GM10847 (cell line): ENCODE results near the gene ADRM1.

Source experiments
- POLR2A ChIP-seq: IDR thresholded peaks from 2 replicates; pipeline ENCODE4 v1.6.1; 2011; ENCODE audit not compliant: insufficient read length; ENCODE audit errors: extremely low read depth

The ADRM1 gene

DNA sequence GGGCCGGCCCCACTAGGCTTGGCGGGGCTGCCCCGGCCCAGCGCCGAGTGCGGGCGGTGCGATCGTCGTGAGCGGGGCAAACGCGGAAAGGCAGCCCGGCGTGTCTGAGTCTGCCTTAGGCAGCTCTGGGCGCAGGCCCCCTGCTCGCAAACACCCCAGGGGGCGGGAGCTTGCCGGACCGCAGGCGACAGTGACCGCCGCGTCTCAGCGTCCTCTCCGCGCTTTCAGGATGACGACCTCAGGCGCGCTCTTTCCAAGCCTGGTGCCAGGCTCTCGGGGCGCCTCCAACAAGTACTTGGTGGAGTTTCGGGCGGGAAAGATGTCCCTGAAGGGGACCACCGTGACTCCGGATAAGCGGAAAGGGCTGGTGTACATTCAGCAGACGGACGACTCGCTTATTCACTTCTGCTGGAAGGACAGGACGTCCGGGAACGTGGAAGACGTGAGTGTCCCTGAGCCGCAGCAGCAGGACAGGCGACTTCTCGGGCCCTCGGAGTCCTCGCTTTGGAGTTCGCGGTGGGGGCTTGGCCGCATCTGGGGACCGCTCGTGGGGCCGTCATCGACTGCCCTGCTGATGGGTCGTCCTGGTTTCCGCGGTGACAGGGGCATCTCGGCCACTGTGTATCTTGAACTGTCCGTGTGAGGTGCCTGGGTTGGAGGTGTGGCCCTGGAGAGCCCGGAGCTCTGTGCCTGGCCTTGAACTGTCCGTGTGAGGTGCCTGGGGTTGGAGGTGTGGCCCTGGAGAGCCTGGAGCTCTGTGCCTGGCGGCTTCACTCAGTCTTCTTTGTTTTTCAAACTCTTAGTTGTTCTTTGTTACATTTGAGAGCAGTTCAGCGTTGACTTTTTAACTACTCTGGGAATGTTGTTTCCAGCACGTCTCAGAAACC lies 786 bp downstream of the ADRM1 start:
- no peak for TF ChIP-seq POLR2A

DNA sequence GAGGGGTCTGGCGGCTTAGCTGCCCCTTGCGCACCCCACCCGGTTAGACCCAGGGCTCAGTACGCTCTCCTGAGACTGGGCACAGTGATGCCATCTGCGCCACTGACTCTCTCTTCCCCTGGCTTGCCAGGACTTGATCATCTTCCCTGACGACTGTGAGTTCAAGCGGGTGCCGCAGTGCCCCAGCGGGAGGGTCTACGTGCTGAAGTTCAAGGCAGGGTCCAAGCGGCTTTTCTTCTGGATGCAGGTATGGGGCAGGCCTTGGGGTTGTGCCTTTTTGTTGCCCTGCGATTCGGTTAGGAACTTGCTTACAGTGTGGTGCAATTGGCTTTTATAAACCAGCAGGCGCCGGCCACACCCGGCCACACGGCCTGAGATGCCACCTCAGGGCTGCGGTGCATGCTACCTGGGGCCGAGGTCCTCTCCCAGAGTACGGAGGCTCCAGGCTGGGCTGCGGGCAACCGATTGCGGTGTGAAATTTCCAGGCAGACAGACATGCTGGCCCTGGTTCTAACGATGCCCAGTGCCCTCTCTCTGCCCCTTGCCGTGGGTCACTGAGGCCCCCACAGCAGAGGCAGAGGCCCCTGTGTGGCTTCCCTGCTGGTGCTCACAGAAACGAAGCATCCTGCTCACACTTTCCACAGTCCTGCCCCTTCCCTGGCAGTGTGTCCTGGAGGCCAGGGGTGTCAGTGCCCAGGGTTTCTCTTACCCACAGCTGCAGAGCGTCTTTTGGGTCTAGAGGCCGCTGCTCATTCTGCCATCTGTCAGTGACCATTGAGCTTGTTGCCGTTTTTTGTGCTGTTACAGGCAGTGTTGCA lies 1.7 kb downstream of the ADRM1 start:
- TF ChIP-seq POLR2A = no peak

DNA sequence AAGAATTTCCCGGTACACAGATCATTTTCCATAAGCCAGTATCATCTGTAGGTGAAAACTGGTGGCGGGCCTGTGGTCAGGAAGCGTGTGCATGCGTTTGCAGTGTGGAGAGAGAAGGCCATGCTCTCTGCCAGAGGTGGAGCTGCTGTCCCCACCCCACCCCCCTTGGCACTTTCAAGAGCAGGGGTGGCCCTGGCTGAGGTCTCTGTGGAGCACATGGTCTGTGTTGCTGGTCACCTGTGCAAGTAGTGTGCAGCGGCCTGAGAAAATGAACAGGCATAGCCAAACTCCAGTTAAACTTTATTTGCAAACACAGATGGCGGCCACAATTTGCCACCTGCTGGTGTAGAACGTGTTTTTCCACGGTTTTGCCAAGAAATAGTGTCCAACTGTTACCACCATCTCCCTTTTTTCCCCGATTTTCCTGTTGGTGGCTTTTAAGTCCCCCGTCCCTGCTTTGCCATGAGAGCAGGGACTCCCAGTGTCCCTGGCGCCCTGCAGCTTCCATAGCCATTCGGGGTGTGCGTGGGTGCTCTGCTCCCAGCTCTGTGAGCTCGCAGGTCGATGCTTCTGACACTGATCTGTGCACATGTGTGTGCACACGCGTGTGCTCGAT lies 2.5 kb downstream of the ADRM1 start:
- no peak for TF ChIP-seq POLR2A

DNA sequence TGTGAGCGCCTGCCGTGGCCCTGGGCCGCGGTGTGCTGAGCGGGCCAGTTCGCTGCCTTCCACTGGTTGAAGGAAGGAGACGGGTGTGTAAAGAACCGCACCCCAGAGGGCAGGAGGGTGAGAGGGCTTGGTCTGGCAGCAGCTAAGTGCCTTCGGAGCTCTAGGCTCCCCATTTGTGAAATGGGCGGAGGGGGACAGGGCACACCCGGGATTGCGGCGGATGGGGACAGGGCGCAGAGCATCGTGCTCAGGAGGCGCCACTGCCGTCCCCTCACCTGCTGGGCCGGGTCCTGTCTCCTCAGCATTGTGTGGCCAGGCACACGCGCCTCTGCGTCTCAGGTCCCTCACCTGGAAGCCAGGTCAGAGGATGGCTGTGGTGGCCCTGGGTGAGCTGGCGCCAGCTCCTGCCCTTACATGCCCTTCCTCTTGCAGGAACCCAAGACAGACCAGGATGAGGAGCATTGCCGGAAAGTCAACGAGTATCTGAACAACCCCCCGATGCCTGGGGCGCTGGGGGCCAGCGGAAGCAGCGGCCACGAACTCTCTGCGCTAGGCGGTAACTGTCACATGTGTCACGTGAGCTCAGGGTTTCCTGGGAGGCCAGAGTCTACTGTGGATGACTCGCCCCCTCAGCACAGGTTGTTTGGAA lies 3.1 kb downstream of the ADRM1 start:
- no peak for TF ChIP-seq POLR2A

DNA sequence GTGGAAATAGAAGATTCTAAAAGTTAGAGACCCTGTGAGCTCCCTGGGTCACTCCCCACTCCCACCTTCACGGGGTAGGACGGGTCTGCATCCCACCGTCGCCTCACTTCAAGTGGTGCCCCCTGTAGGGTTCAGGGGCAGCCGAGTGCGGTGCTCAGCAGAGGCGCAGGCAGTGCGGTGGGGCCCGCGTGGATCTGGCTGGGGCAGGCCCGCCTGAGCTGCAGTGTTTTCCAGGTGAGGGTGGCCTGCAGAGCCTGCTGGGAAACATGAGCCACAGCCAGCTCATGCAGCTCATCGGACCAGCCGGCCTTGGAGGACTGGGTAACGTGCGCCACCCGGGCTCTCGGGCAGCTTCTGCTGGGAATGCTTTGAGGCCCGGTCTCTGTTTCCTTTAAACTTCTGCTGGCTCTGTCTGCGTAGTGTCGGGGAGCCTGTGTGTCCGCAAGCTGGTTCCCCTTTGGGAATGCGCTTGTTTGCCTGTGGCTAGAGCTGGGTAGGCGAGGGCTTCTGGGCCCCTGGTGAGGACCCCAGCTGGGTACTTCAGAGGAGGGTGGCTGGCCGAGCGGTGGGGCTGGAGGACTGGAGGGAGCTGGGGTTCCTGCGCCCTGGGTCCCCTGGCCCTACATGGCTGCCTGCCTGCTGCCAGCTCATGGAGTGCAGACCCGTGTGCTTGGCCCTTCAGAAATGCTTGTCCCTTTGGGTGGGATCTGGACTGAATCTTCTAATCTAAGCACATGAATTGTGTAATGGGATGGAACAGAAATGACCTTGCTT lies 3.8 kb downstream of the ADRM1 start:
- no peak for TF ChIP-seq POLR2A

DNA sequence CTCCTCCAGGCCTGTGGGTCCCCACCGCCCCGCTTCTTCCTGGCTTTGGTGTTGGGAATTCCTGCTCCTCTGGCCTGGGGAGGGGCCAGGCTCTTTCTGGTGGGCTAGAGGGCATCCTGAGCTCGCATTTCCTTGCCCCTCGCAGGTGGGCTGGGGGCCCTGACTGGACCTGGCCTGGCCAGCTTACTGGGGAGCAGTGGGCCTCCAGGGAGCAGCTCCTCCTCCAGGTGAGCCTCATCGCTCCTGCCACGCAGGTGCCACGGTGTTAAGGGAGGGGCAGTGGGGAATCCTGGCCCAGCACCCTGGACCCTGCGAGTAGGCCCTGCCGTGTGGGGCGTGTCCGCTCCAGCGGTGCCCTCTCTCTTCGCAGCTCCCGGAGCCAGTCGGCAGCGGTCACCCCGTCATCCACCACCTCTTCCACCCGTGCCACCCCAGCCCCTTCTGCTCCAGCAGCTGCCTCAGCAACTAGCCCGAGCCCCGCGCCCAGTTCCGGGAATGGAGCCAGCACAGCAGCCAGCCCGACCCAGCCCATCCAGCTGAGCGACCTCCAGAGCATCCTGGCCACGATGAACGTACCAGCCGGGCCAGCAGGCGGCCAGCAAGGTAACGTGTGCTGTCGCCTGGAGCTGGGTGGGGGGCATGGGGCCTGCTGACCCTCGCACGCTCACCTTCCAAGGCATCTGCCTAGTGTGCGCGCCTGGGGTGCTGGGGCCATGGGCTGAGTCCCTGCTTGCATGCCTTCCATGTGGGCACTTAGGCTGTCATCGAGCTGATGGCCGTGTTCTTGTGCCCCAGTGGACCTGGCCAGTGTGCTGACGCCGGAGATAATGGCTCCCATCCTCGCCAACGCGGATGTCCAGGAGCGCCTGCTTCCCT lies 4.7 kb downstream of the ADRM1 start:
- TF ChIP-seq POLR2A = no peak

DNA sequence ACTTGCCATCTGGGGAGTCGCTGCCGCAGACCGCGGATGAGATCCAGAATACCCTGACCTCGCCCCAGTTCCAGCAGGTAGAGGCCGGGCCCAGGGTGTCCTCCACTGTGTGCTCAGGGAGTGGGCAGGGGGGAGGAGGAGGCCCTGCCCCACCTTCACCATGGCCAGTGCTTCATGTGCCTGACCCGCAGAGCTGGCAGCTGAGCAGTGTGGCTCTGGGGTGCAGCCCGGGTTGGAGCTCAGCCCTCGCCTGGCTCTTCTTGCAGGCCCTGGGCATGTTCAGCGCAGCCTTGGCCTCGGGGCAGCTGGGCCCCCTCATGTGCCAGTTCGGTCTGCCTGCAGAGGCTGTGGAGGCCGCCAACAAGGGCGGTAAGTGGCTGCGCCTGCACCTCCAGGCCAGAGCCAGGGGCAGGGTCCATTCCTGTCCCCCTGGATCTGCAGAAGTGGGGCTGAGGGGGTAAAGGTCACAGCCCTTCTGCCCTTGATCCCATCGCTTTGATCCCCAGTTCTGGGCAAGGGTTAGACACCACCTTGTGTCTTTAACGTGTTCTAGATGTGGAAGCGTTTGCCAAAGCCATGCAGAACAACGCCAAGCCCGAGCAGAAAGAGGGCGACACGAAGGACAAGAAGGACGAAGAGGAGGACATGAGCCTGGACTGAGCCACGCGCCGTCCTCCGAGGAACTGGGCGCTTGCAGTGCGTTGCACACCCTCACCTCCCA lies 5.5 kb downstream of the ADRM1 start:
- TF ChIP-seq POLR2A = no peak

DNA sequence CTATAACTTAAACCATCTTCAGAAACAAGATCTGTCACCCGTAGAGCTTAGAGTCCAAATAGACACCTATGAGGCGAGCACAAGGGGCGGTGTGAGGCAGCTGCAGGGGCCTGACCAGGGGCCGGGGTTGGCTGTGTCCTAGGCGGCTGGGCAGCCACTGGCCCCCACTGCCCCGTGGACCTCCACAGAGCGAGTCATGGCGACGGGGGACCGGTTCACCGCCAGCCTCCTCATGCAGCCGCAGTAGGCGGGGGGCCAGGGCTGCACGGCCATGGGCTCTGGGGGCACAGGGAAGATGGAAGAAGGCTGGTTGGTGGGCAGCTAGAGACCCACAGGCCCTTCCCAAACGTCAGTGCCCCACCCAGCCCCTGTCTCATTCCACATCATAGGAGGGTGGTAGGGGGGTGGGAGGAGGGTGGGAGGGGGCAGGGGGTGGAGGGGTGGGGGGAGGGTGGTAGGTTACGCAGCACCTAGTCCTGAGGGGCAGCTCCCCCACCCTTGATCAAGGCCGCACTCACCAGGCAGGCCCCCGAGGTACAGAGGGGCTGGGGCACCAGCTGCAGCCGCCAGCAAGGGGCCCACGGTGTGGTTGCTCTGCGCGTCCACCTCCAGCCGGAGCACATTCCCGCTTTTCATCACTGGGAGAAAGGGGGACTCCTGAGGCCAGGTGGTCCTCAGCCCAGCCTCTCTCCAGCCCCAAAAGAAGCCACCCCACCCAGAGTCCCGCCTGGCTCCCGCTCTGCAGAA lies 6.6 kb downstream of the ADRM1 start:
- no peak for TF ChIP-seq POLR2A

DNA sequence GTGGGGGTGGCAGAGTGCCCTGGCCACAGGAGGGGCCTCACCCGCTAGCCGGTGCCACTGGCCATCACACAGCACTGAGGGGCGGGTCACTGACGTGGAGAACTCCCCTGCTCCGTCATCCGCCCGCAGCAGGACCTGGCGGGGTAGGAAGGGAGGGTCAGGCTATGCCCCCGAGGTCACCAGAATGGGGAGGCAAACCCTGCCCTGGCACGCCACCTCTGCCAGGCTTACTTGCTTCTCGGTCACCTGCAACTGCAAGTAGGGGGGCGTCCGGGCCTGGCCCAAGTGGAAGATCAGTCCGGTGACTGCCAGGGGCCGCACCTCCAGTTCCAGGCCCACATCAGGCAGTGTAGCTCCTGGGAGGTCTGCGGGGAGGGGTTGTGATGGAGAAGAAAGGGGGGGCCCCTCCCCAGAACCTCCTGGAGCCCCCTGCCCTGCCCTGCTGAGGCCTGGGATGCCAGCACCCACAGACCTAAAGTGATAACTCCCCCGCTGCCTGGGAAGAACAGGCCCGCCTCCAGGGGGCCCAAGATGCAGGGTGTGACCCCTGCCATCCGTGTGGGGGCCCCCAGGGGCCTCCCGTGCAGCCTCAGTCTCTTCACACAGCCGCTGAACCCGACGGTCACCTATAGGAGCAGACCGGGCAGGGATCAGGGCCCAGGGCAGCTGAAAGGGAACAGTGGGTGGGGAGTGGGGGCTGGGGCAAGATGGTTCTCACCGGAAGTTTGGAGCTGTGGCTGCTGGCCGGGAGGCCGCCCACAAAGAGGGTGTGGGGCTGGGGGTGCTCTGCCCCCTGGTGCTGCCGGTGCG lies 7.4 kb downstream of the ADRM1 start:
- no peak for TF ChIP-seq POLR2A

DNA sequence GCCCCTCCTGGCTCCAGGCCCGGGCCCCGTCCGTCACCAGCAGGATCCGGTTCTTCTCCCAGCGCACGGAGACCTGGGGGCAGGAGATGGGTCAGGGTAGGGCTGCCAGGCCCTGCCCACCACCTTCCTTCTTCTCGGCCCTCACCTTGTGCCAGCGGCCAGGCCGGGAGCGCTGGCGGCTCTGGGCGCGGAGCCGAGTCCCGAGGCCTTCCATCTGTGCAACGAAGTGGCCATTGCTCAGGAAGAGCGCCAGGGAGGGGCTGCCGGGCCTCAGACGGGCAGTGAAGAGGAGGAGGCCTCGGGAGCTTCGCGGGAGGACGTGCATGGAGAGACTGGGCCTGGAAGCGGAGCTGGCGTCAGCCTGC lies 7.9 kb downstream of the ADRM1 start:
- TF ChIP-seq POLR2A = no peak

DNA sequence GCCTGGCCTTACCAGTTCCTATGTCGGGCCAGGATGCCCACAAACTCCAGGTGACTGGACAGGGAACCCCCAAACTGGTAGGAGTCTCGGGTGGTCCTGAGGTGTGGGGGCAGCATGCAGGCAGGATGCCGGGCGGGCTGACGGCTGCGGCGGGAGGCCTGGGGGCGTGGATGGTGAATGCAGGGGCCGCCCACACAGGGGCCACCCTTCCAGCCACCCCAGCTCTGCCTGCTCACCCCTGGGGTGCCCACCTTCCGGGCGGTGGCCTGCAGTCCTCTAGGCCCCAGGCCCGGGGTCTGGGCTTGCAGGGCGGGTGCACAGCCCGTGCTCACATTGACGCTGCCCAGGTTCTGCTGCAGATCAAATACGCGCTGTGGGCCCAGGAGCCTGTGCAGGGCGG lies 8.4 kb downstream of the ADRM1 start:
- TF ChIP-seq POLR2A = no peak

DNA sequence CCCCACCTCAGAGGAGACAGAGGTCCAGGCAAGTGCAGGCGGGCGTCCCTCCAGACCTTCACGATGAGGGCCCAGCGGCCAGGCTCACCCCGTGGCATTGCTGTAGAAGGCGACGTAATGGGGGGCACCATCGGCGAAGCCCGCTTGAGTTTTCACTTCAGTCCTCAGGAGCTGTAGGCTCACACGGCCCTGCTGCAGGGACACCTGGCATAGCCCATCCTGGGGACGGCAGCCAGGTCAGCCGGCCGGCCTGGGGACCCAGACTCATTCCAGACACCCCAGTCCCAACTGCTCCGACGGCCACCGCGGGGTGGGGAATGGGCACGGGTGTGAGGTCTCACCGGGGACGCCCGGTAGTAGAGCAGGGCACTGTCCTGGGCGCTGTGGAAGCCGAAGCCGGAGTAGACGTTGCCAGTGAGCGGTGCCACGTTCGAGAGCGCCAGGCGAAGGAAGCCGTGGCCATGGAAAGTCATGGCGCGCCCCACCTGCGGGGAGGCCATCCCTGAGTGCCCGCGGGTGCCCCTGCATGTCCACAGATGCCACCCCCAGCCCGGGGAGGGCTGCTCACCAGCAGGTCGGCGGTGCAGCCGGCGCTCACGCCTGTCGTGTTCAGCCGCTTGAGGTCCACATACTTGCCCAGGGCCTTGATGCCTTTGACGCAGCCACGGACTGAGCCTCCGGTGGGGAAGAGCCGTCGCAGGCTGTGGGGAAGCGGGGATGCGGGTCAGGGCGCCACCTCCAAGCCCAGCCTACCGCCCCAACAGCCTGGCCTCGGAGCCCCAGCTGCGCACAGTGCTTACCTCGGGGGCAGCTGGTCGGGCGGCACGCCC lies 9.2 kb downstream of the ADRM1 start:
- no peak for TF ChIP-seq POLR2A
